Occipital lobe (tissue), 2 donors: ENCODE data around the gene SNX21. TPM values are rescaled to one million over a fixed set of nuclear protein-coding genes. Genes with fewer than 3 reads are reported as not detected.
A peak's percentile ranks its signal among the peaks of the same experiment; 100 is the strongest.

Experiments used
- DNase-seq: peaks from one replicate; lab custom pipeline; 2025; lab: John Stamatoyannopoulos, UW
- total RNA-seq: library from RNA; depleted of rRNA; stranded (reverse); fragments of >200 nt; gene quantifications from one replicate; pipeline ENCODE4 v1.2.3, GENCODE V29; 2014

The SNX21 gene
- total RNA-seq, 1 donor from 2014 or later: 22.8 TPM

GRCh38 chr20:45880988-45881788 is 47.6 kb downstream of the SNX21 start, which contains the start of gene ZSWIM1:
Gene ZSWIM1, plus strand, starts transcription at chr20:45881227. Its CDS starts 1,366 bp downstream, at chr20:45882593.
- DNase-seq: peak; percentile 98

DNA sequence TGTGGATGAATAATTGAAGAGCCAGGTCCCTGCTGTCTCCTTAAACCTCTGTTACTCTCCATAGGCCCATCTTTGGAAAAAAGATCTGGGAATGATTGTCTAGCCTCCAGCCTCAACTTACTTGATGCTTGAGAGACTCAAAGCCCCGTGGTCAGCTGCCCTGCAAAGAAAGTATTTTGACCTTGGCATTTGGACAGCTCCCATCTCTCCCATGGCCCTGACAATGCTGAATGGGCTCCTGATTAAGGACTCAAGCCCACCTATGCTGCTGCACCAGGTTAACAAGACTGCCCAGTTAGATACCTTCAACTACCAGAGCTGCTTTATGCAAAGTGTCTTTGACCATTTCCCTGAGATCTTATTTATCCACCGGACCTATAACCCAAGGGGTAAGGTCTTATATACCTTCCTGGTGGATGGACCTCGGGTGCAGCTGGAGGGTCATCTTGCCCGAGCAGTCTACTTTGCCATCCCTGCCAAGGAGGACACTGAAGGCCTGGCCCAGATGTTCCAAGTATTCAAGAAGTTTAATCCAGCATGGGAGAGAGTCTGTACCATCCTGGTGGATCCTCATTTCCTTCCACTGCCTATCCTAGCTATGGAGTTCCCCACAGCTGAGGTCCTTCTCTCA is 49.0 kb downstream of the SNX21 start:
- no peak for DNase-seq

DNA sequence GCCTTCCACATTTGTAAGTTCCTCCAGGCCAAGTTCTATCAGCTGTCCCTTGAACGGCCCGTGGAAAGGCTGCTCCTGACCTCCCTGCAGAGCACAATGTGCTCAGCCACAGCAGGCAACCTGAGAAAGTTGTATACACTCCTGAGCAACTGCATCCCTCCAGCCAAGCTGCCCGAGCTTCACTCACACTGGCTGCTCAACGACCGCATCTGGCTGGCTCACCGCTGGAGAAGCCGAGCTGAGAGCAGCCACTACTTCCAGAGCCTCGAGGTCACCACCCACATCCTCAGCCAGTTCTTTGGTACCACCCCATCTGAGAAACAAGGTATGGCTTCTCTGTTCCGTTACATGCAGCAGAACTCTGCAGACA is 49.5 kb downstream of the SNX21 start:
- DNase-seq: no peak

GRCh38 chr20:45886590-45887345 is 53.2 kb downstream of the SNX21 start:
- DNase-seq: no peak

- no peak for DNase-seq
These were observed 53.7 kb downstream of the SNX21 start, which contains the start of gene SPATA25 for GRCh38 chr20:45887346-45887715. Gene SPATA25, minus strand, starts transcription at chr20:45887622. Its CDS starts 32 bp downstream, at chr20:45887590.

GRCh38 chr20:45888681-45889080 is 55.1 kb downstream of the SNX21 start:
- no peak for DNase-seq

DNA sequence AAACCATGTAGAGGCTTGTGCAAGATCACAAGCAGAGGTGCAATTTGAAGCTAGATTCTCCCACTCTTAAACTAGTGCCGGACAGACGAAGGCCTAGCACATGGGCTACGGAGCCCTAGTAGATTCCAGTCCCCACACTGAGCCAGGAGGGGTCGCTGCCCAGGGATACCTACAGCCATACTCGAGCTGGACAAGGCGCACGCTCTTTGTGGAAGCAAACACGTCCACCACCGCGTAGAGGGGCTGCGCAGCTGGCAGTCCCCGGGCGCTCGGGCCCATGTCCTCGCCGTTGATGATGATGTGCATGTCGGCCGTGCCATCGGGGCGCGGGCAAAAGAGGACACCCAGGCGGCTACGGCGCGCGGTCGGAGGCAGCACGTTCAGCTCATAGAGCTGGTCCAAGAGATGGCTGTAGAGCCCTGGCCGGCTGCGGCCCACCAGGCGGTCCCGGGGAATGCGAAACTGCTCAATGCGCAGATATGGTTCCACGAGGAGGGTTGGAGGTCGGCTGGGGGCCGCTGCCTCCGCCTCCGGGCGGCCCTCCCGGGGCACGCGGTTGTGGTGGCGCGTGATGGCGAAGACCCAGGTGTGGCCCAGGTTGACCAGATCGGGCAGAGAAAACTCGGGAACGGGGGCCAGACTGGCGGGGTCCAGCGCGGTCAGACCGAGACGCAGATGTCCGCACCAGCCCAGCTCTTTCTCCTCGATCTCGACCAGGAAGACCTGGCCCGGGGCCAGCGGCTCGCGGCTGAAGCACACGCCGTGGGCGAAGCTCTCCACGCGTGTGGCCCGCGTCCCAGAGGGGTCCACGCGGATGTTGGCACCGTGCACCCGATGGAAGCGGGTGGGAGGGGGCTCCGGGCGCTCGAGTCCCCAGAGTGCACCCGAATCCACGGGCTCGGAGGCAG is 56.7 kb downstream of the SNX21 start:
- DNase-seq: peak; percentile 39

- peak; percentile 85 for DNase-seq
These were observed 57.7 kb downstream of the SNX21 start, which contains the start of the genes CTSA and NEURL2 for GRCh38 chr20:45890985-45891983. Gene CTSA, plus strand, starts transcription at chr20:45891335. Its CDS starts 234 bp downstream, at chr20:45891569. Gene NEURL2, minus strand, starts transcription at chr20:45891208. Its CDS starts 217 bp downstream, at chr20:45890991.

DNA sequence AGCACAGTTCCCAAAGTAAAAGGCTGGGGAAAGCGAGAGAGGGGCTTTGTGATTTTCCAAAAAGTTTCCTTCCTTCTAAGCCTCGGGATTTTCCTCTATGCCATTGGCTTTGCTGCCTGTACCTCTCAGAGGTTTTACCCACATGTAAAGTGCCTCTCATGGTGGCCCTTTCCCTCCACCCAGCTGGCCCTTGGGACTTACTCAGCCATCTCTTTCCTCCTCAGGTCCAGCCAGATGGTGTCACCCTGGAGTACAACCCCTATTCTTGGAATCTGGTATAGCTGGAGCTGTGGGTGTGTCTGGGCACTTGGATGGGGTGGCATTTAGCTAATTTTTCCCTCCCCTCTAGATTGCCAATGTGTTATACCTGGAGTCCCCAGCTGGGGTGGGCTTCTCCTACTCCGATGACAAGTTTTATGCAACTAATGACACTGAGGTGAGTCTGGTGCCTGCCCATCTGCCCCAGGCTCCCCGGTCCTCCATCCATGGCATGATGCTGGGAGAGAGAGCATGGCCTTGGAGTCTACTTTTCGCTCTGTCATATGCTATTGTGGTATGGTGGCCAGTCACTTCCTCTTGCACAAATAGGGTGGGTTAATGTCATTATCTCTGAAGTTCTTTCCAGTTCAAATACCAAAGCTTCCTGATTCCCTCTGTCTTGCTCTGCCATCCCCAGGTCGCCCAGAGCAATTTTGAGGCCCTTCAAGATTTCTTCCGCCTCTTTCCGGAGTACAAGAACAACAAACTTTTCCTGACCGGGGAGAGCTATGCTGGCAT is 58.6 kb downstream of the SNX21 start:
- DNase-seq: no peak

Other genes with a start within 250 kb of the SNX21 start
- gene WFDC10A, start 204.1 kb upstream of the SNX21 start, total RNA-seq: not detected
- not detected for gene WFDC9, start 202.5 kb upstream of the SNX21 start, total RNA-seq
- gene WFDC11, start 163.6 kb upstream of the SNX21 start, total RNA-seq: not detected
- not detected for gene WFDC13, start 131.8 kb upstream of the SNX21 start, total RNA-seq
- gene WFDC10B, start 128.8 kb upstream of the SNX21 start, total RNA-seq: not detected
- gene SPINT4, start 111.5 kb upstream of the SNX21 start, total RNA-seq: not detected
- gene WFDC3, start 41.9 kb upstream of the SNX21 start, total RNA-seq: not detected
- gene DNTTIP1, start 41.8 kb upstream of the SNX21 start, total RNA-seq: 9.2 TPM
- gene UBE2C, start 21.2 kb upstream of the SNX21 start, total RNA-seq: 6.9 TPM
- gene TNNC2, start 6.5 kb upstream of the SNX21 start, total RNA-seq: 1.2 TPM
- gene ACOT8, start 23.6 kb downstream of the SNX21 start, total RNA-seq: 21.5 TPM
- gene ZSWIM3, start 23.8 kb downstream of the SNX21 start, total RNA-seq: 13.9 TPM
- gene ZSWIM1, start 47.4 kb downstream of the SNX21 start, total RNA-seq: 5.5 TPM
- 1.7 TPM for gene SPATA25, start 53.8 kb downstream of the SNX21 start, total RNA-seq
- gene NEURL2, start 57.4 kb downstream of the SNX21 start, total RNA-seq: 2.8 TPM
- 15.8 TPM for gene CTSA, start 57.5 kb downstream of the SNX21 start, total RNA-seq
- gene PLTP, start 78.4 kb downstream of the SNX21 start, total RNA-seq: 19.0 TPM
- 14.5 TPM for gene PCIF1, start 100.9 kb downstream of the SNX21 start, total RNA-seq
- gene ZNF335, start 138.4 kb downstream of the SNX21 start, total RNA-seq: 13.9 TPM
- gene MMP9, start 175.1 kb downstream of the SNX21 start, total RNA-seq: not detected
- 19.2 TPM for gene SLC12A5, start 195.4 kb downstream of the SNX21 start, total RNA-seq